Trophoblast cell (in vitro differentiated cells and primary cell): ENCODE measurements around the gene VIT.
A peak's percentile ranks its signal among the peaks of the same experiment; 100 is the strongest.

Experiments
- DNase-seq, 2 donors: peaks; one replicate each; pipeline ENCODE4 v3.0.0-alpha.2; 2016
- H2AFZ ChIP-seq: 2 replicates; pipeline ENCODE4 v1.6.1; 2013; ENCODE audit warnings: low read length, moderate library complexity, mild to moderate bottlenecking; ENCODE audit not compliant: insufficient read depth, poor library complexity
- H2AK5ac ChIP-seq: 2 replicates; pipeline ENCODE4 v1.6.1; 2013; ENCODE audit warnings: mild to moderate bottlenecking, low read length
- H2BK120ac ChIP-seq: 2 replicates; pipeline ENCODE4 v1.6.1; 2013; ENCODE audit warnings: low read length, mild to moderate bottlenecking, moderate library complexity; ENCODE audit not compliant: insufficient read depth, poor library complexity
- H2BK12ac ChIP-seq: 2 replicates; pipeline ENCODE4 v1.6.1; 2013; ENCODE audit warnings: mild to moderate bottlenecking, low read length, moderate library complexity
- H2BK5ac ChIP-seq: 2 replicates; pipeline ENCODE4 v1.6.1; 2013; ENCODE audit warnings: low read length, low read depth, moderate library complexity, mild to moderate bottlenecking; ENCODE audit not compliant: poor library complexity
- H3K14ac ChIP-seq: 2 replicates; pipeline ENCODE4 v1.6.1; 2013; ENCODE audit warnings: mild to moderate bottlenecking, low read length
- H3K18ac ChIP-seq: 2 replicates; pipeline ENCODE4 v1.6.1; 2013; ENCODE audit warnings: mild to moderate bottlenecking, low read length
- H3K23ac ChIP-seq: 2 replicates; pipeline ENCODE4 v1.6.1; 2013; ENCODE audit warnings: low read length
- H3K27ac ChIP-seq: 2 replicates; pipeline ENCODE4 v1.5.1; 2013; ENCODE audit warnings: low read depth, mild to moderate bottlenecking, inconsistent platforms, low read length, moderate library complexity
- H3K27me3 ChIP-seq: 2 replicates; pipeline ENCODE4 v1.6.1; 2013; ENCODE audit warnings: inconsistent platforms, mild to moderate bottlenecking, low read length, moderate library complexity; ENCODE audit not compliant: insufficient read depth
- H3K36me3 ChIP-seq, 2 experiments: 1 replicate in 1 of 2; 2 replicates in 1 of 2; pipeline ENCODE4 v1.6.1; 2013; ENCODE audit warnings: low read length in 2 of 2, mild to moderate bottlenecking in 2 of 2, moderate library complexity in 1 of 2; ENCODE audit not compliant: insufficient read depth in 2 of 2, control insufficient read depth in 1 of 2
- H3K4ac ChIP-seq: 2 replicates; pipeline ENCODE4 v1.6.1; 2013; ENCODE audit warnings: low read depth, mild to moderate bottlenecking, low read length, moderate library complexity
- H3K4me1 ChIP-seq, 2 experiments: 1 replicate in 1 of 2; 2 replicates in 1 of 2; pipeline ENCODE4 v1.6.1; 2013; ENCODE audit warnings: low read length in 2 of 2, mild to moderate bottlenecking in 2 of 2, moderate library complexity in 1 of 2; ENCODE audit not compliant: insufficient read depth in 2 of 2, control insufficient read depth in 1 of 2
- H3K4me2 ChIP-seq: 2 replicates; pipeline ENCODE4 v1.6.1; 2013; ENCODE audit warnings: inconsistent platforms, mild to moderate bottlenecking, low read length, moderate library complexity
- H3K4me3 ChIP-seq: 2 replicates; pipeline ENCODE4 v1.5.1; 2013; ENCODE audit warnings: mild to moderate bottlenecking, low read depth, low read length, inconsistent platforms
- H3K79me1 ChIP-seq: one replicate; pipeline ENCODE4 v1.6.1; 2013; ENCODE audit warnings: low read length
- H3K79me2 ChIP-seq: 2 replicates; pipeline ENCODE4 v1.6.1; 2013; ENCODE audit warnings: low read length, mild to moderate bottlenecking; ENCODE audit not compliant: control insufficient read depth, insufficient read depth, poor library complexity
- H3K9ac ChIP-seq: 2 replicates; pipeline ENCODE4 v1.6.1; 2013; ENCODE audit warnings: mild to moderate bottlenecking, low read length
- H3K9me3 ChIP-seq: 2 replicates; pipeline ENCODE4 v1.6.1; 2013; ENCODE audit warnings: low read depth, mild to moderate bottlenecking, control low read depth, inconsistent platforms, low read length; ENCODE audit not compliant: insufficient read depth
- H4K12ac ChIP-seq: 2 replicates; pipeline ENCODE4 v1.6.1; 2013; ENCODE audit warnings: low read depth, mild to moderate bottlenecking, low read length, moderate library complexity
- H4K8ac ChIP-seq: 2 replicates; pipeline ENCODE4 v1.6.1; 2013; ENCODE audit warnings: low read depth, mild to moderate bottlenecking, low read length, moderate library complexity
- H4K91ac ChIP-seq: one replicate; pipeline ENCODE4 v1.6.1; 2013; ENCODE audit warnings: low read depth, mild to moderate bottlenecking, low read length, moderate library complexity
- WGBS: extraction: QIAGEN DNeasy Blood & Tissue Kit; methylation state at CpG from one replicate; pipeline ENCODE4 v1.1.7; 2013; ENCODE audit warnings: missing lambda C conversion rate; ENCODE audit not compliant: insufficient read length, insufficient coverage; ENCODE audit errors: extremely low coverage; 5-methylcytosine and 5-hydroxymethylcytosine counted together

The VIT gene

DNA sequence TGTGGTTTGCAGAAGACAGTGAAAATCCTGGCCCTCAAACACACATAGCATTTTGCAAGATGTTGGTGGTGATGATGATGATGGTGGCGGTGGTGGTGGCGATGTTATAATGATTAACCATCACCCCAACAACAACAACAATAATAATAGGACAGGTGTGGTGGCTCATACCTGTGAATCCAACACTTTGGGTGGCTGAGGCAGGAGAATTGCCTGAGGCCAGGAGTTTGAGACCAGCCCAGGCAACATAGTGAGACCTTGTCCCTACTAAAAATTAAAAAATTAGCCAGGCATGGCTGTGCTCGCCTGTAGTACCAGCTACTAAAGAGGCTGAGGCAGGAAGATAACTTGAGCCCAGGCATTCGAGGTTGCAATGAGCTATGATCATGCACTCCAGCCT, 3.8 kb downstream of the VIT start:
- no peak overlapping the region for H3K4me3 ChIP-seq
- H3K27ac ChIP-seq: peak overlapping the region; percentile 89

DNA sequence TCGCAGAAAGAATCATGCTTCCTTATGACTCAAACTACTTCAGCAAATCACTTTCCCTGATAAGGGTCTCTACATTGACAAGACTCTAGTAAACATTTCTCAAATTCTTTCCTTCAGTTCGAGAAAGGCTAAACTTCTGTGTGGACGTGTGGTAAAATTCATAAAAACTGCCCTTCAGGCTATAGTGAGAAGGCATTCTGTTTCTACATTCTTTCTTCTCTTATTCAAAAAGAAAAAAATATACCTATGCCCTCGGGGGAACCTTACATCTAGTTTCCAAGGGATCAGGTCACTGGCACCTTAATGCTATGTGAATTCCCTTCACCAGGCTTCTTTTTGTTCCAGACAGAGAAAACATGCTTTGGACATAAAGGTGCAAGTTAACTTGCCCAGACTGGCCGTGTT, 4.9 kb downstream of the VIT start:
- H3K36me3 ChIP-seq: no peaks in the 10 kb centered on the region
- peak overlapping the region; percentile 68 for H2BK5ac ChIP-seq
- peak; percentile 76 to 99 for DNase-seq
- H3K27ac ChIP-seq: peak overlapping the region; percentile 89
- peaks cover 1% of the 10 kb centered on the region for H3K79me2 ChIP-seq
- no peak overlapping the region for H4K91ac ChIP-seq
- no CpG with 5 or more reads among the region's 5 CpGs for WGBS
- H4K12ac ChIP-seq: no peak overlapping the region
- no peak overlapping the region for H2AK5ac ChIP-seq
- H3K9ac ChIP-seq: no peak overlapping the region
- H3K14ac ChIP-seq: no peak overlapping the region
- H3K9me3 ChIP-seq: no peaks in the 10 kb centered on the region
- no peak overlapping the region for H3K4me3 ChIP-seq
- H3K4ac ChIP-seq: no peak overlapping the region
- no peak overlapping the region for H2AFZ ChIP-seq
- H3K79me1 ChIP-seq: peaks cover 32% of the 10 kb centered on the region
- peaks cover 17 to 28% of the 10 kb centered on the region in 2 experiments for H3K4me1 ChIP-seq
- H3K23ac ChIP-seq: no peak overlapping the region
- H2BK12ac ChIP-seq: no peak overlapping the region
- no peak overlapping the region for H4K8ac ChIP-seq
- no peaks in the 10 kb centered on the region for H3K27me3 ChIP-seq
- peak overlapping the region; percentile 49 for H3K4me2 ChIP-seq
- no peak overlapping the region for H3K18ac ChIP-seq
- peak overlapping the region; percentile 67 for H2BK120ac ChIP-seq

More for the DNA sequence above, 3.8 kb downstream of the VIT start:
- peak overlapping the region; percentile 63 for H3K14ac ChIP-seq
- no peak overlapping the region for H2AFZ ChIP-seq
- peak overlapping the region; percentile 71 for H4K91ac ChIP-seq
- H3K36me3 ChIP-seq: no peaks in the 10 kb centered on the region
- H3K4ac ChIP-seq: peak overlapping the region; percentile 75
- no CpG with 5 or more reads among the region's 4 CpGs for WGBS
- H3K4me2 ChIP-seq: no peak overlapping the region
- peak overlapping the region; percentile 32 for H4K8ac ChIP-seq
- H3K9me3 ChIP-seq: no peaks in the 10 kb centered on the region
- peaks cover 26% of the 10 kb centered on the region for H3K79me1 ChIP-seq
- DNase-seq: peak in 1 of 2 donors; percentile 54
- H2BK5ac ChIP-seq: peak overlapping the region; percentile 54
- H3K79me2 ChIP-seq: peaks cover 1% of the 10 kb centered on the region
- peak overlapping the region; percentile 46 for H2BK12ac ChIP-seq
- H2BK120ac ChIP-seq: peak overlapping the region; percentile 84
- peaks cover 17 to 28% of the 10 kb centered on the region in 2 experiments for H3K4me1 ChIP-seq
- H3K23ac ChIP-seq: no peak overlapping the region
- H3K9ac ChIP-seq: no peak overlapping the region
- H3K18ac ChIP-seq: no peak overlapping the region
- peak overlapping the region; percentile 16 for H4K12ac ChIP-seq
- H2AK5ac ChIP-seq: no peak overlapping the region
- no peaks in the 10 kb centered on the region for H3K27me3 ChIP-seq

DNA sequence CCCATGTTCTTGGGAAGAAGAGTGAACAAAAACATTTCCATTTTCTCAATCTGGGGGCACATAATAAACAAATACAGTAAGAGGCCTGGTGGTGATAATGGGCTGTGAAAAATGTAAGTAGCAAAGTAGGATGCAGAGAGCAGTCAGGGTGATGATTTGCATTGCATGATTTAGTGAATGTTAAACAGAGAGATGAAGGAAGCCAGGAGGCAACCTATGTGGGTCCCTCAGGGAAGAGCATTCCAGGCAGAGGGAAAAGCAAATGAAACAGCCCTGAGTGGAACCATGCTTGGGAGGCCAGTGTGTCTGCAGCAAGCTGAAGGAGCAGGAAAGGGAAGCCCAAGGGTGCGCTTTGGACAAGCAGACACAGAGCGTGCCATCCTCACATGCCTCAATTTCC, 5.4 kb downstream of the VIT start:
- H3K27ac ChIP-seq: peak overlapping the region; percentile 89
- no peak overlapping the region for H3K23ac ChIP-seq
- H2AFZ ChIP-seq: no peak overlapping the region
- H3K79me1 ChIP-seq: peaks cover 33% of the 10 kb centered on the region
- H4K12ac ChIP-seq: no peak overlapping the region
- H2AK5ac ChIP-seq: no peak overlapping the region
- no peaks in the 10 kb centered on the region for H3K36me3 ChIP-seq
- peaks cover 1% of the 10 kb centered on the region for H3K79me2 ChIP-seq
- peak overlapping the region; percentile 5 for H3K4ac ChIP-seq
- H2BK5ac ChIP-seq: peak overlapping the region; percentile 68
- no peaks in the 10 kb centered on the region for H3K9me3 ChIP-seq
- peak overlapping the region; percentile 52 for H3K14ac ChIP-seq
- H3K4me1 ChIP-seq: peaks cover 17 to 28% of the 10 kb centered on the region in 2 experiments
- peak overlapping the region; percentile 67 for H2BK120ac ChIP-seq
- H4K91ac ChIP-seq: peak overlapping the region; percentile 88
- peak overlapping the region; percentile 55 for H3K18ac ChIP-seq
- peak overlapping the region; percentile 34 for H4K8ac ChIP-seq
- H2BK12ac ChIP-seq: peak overlapping the region; percentile 63
- H3K4me3 ChIP-seq: no peak overlapping the region
- H3K27me3 ChIP-seq: no peaks in the 10 kb centered on the region
- WGBS: no CpG with 5 or more reads among the region's 2 CpGs
- peak; percentile 68 to 87 for DNase-seq
- no peak overlapping the region for H3K9ac ChIP-seq
- H3K4me2 ChIP-seq: peak overlapping the region; percentile 15

DNA sequence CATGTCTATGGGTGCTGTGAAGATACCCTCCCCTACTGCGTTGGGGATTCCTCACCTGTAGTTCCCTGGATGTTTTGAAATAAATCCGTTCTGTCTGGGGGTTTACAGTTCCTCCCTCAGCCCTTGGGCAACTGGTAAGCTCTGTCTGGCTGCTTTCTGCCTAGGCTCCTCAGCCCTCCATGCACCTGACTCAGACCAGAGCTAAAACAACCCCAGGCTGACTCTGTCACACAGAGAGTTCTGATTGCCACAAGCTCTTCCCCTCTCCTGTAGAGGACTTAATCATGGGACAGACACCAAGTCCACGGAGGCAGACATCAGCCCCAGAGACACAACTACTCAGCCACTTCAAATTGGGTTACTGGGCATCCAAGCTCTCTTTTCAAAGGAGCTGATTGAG, 6.3 kb downstream of the VIT start:
- H3K4me1 ChIP-seq: peaks cover 22 to 34% of the 10 kb centered on the region in 2 experiments
- H3K79me2 ChIP-seq: peaks cover 2% of the 10 kb centered on the region
- H4K12ac ChIP-seq: no peak overlapping the region
- H3K9ac ChIP-seq: no peak overlapping the region
- DNase-seq: peak in 1 of 2 donors; percentile 8
- H3K14ac ChIP-seq: peak overlapping the region; percentile 91
- peak overlapping the region; percentile 89 for H3K27ac ChIP-seq
- H4K8ac ChIP-seq: peak overlapping the region; percentile 81
- no peaks in the 10 kb centered on the region for H3K9me3 ChIP-seq
- H3K36me3 ChIP-seq: no peaks in the 10 kb centered on the region
- H2BK120ac ChIP-seq: peak overlapping the region; percentile 97
- no CpG with 5 or more reads among the region's 3 CpGs for WGBS
- no peak overlapping the region for H3K23ac ChIP-seq
- H2AK5ac ChIP-seq: peak overlapping the region; percentile 98
- peak overlapping the region; percentile 97 for H4K91ac ChIP-seq
- H3K4ac ChIP-seq: peak overlapping the region; percentile 75
- no peaks in the 10 kb centered on the region for H3K27me3 ChIP-seq
- no peak overlapping the region for H3K4me2 ChIP-seq
- H2AFZ ChIP-seq: no peak overlapping the region
- H3K79me1 ChIP-seq: peaks cover 38% of the 10 kb centered on the region
- H3K4me3 ChIP-seq: no peak overlapping the region
- peak overlapping the region; percentile 91 for H2BK5ac ChIP-seq
- H2BK12ac ChIP-seq: peak overlapping the region; percentile 99
- peak overlapping the region; percentile 86 for H3K18ac ChIP-seq
